Dedifferentiated amniotic fluid mesenchymal stem cell (primary cell): ENCODE results near the gene MB.
A peak's percentile ranks its signal among the peaks of the same experiment; 100 is the strongest.

Experiments used
- DNase-seq: peaks from one replicate; pipeline ENCODE4 v3.0.0-alpha.2; 2016; ENCODE audit errors: extremely low spot score

MB gene

DNA sequence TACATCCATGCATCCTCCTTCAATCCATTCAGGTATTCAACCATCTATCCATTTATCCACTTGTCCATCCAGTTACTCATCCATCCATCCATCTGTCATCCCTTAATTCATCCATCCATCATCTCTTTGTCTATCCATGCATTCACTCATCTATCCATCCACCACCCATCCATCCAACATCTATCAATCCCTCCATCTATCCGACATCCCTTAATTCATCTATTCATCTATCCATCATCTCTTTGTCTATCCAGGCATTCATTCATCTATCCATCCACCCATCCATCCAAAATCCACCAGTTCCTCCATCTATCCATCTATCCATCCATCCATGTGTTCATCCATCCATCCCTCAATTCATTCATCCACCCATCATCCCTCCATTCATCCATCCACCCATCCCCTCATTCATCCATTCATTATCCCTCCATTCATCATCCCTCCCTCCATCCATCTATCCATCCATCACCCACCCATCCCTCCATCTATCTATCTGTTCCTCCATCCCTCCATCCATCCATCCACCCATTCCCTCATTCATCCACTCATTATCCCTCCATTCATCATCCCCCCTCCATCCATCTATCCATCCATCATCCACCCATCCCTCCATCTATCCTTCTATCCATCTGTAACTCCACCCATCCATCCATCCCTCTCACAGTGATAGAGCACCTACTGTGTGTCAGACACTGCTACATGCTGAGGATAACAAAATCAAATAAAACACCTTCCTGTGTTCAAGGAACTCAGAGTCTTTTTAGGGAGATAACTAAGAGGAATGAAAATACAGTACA lies 1.5 kb upstream of the MB start:
- no peak for DNase-seq

DNA sequence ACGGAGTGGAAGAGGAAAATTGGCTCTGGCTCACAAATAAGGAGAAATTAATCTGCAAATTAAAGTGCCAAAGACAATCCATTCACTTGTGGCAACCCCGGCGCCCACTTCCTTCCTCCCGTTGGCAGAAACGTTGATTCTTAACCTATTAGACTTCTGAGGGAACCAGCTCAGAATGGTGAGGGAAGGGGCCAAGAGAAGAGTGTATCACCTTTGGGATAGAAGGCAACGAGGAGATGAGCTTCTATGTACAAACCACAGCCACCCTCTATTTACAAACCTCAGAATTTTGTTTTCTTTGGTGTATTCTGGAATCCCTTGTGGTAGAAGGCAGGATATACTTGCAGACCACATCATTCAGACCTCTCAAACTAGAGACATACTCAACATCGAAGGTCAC lies 1.1 kb downstream of the MB start:
- DNase-seq, result no peak

DNA sequence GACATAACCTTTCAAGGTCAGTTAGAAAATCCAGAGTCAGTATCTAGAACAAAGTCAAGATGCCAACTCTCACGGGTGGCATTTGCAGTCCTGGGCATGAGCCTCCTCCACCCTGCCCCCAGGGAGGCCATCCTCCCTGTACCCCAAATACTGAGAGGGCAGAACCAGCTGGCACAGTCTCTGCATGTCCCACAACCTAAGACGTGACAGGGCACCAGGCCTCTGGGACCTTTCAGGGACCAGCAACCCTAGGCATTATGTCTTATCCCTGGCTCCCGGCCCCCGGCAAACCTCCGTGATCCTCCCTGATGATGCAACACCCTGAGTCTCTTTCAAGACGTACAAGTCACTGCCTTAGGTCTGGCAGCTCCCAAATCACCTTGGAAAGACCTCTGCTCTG lies 2.0 kb downstream of the MB start:
- DNase-seq, result no peak

DNA sequence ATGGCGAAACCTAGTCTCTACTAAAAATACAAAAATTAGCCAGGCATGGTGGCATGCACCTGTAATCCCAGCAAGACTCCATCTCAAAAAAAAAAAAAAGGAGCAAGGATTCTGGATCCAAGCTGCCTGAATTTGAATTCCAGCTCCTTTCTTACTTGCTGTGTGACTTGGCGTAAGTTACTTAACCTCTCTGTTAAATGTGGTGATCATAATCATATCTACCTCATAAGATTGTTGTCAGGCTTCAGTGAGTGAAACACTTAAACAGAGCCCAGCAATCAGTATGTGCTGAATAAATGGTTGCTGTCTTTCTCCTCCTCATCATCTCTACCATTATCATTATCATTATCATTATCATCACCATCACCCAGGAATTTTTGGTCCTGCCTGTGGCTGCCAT lies 2.7 kb downstream of the MB start:
- DNase-seq, result no peak

DNA sequence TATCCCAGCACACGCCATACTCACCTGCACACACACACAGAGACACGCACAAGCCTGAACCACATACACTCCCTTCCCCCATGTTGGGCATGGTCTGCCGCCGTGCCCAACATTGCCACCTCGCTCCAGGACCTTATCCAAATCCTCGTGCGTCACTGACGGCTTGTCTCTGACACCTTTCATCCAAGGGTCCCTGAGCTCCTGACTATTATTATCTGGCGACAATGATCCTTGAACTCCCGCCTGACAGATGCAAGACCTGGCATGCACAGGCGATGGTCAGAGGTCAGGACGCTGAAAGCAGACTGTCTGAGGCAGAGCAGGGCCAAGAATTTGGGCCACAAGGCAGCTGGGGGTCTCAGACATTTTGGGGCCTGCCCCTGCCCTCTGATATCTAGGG lies 4.2 kb downstream of the MB start:
- no peak for DNase-seq

DNA sequence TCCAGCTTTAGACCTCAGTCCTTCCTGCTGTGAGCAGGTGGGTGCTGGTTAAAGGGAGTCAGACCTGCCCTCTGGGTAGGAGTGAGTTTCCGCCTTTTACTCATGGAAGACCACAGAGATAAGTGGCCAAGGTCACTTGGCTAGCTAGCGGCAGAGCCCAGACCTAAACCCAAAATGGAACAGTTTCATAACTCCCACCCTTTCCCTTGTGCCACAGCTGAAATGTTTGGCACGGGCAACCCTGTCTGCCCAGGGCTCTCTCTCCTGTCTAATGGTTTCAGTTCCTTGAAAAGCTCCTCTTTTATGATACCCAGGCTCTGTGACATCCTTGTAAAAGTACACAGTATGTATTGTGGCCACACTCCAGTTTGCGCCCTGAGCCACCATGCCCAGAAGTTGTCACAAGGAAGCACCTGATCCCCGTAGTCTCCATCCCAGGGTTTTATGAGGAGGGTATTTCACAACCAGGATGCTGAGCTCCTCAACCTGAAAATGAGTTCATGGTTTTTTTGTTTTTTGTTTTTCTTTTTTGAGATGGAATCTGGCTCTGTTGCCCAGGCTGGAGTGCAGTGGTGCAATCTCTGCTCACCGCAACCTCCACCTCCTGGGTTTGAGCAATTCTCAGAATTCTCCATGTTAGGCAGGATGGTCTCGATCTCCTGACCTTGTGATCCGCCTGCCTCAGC lies 5.1 kb downstream of the MB start:
- DNase-seq, result no peak

DNA sequence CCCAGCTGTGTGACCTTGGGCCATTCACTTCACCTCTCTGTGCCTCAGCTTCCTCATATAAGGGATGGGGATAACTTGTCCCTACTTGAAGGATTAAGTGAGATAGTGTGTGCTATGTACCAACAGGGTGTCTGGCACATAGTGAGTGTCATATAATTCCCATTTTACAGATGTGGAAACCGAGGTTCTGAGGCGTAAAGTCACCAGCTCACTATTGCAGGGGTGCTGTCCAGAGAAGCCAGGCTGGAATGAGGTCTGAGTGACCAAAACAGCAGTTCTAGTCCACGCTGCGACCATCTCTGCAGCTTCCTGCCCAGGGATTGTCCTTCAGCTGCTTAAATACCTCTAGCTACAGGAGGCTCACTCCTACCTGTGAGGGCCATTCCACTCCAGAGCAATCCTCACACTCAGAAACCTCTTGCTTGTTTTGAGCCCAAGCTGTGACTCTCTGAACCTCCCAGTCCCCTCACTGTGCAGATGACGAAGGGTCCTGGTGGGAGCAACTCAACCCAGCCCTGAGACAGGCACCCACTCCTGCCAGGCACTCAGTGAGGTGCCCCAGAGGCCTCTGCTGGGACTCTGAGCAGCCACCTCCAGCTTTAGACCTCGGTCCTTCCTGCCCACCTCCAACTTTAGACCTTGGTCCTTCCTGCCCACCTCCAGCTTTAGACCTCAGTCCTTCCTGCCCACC lies 5.8 kb downstream of the MB start:
- no peak for DNase-seq

DNA sequence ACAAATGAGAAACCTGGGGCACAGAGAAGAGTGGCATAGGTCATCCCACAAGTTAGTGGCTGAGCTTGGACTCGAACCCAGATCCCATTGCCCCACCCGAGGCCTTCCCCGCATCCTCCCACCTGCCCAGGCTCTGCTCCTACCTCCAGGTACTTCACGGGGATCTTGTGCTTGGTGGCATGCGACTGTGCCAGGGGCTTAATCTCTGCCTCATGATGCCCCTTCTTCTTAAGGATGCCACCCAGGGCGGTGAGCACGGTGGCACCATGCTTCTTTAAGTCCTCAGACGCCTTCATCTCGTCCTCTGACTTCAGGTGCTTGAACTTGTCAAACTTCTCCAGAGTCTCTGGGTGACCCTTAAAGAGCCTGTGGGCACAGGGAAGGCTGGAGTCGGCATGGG lies 6.4 kb downstream of the MB start:
- DNase-seq, result no peak

DNA sequence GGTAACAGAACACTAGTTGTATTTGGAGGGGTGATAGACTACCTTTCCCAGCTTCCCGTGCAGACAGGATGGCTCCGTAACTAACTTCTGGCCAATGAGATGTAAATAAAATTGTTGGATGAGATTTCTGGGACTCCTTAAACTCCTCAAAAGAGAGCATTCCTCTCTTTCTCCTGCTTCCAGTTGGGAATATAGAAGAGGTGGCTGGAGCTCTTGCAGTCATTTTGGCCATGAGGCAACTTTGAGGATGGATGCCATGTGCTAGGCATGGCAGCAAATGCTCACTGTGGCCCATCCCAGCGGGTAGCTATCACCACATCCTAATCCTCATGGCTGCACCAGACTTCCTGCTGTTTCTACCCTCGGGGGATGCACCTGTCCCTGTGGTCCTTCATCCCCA lies 7.4 kb downstream of the MB start:
- DNase-seq, result no peak

DNA sequence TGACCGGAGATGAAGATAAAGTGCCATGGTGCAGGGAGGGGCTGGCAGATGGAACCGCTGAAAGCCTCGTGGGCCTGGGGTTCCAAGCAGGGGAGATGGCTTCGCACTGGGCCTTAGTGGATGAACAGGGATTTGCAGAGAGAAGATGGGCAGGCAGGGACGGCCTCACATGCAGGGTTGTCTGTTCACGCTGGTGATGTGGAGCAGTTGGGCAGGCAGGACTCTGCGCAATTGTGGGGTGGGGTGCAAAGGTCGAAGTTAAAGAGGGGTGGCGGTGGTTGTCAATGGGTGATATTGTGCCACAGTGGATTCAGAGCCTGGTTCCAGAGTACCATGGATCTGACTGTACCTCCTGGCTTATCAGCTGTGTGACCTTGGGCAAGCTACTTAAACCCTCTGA lies 7.9 kb downstream of the MB start:
- DNase-seq, result no peak

DNA sequence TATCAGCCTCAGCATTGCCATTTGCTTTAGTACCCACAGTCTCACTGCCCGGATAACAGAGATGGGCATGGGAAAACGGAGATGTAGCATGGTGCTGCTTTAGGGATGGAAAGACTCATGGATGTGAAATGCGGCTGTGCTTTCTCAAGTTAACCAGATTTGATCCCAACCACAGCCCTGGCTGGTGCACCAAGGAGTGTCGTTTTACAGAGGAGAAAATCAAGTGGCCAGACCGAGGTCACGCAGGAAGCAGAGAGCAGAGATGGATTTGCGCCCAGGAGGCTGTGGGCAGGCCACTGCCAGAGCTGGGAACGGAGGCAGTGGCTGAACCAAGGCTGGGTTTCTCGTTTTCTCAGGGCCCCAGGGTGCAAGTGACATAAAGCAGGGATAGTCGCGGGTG lies 9.0 kb downstream of the MB start:
- DNase-seq, result no peak

DNA sequence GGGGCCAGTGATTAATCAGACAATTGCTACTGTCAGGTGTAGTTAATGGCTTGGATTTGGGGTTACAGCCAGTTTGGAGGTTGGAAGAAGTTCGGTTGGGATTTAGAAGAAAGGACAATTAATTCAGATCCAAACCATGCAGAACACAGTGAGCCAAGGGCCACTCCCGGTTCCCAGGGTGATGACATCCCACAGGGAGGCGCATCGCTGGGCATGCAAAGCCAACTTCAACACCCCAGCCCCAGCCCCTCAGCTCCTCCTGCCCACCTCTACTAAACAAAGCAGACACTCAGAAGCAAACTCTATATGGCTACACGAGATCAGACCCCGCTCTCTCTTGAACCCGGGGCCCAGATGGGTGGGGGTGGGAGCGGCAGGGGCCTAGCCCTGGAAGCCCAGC lies 10.2 kb downstream of the MB start:
- DNase-seq, result no peak

DNA sequence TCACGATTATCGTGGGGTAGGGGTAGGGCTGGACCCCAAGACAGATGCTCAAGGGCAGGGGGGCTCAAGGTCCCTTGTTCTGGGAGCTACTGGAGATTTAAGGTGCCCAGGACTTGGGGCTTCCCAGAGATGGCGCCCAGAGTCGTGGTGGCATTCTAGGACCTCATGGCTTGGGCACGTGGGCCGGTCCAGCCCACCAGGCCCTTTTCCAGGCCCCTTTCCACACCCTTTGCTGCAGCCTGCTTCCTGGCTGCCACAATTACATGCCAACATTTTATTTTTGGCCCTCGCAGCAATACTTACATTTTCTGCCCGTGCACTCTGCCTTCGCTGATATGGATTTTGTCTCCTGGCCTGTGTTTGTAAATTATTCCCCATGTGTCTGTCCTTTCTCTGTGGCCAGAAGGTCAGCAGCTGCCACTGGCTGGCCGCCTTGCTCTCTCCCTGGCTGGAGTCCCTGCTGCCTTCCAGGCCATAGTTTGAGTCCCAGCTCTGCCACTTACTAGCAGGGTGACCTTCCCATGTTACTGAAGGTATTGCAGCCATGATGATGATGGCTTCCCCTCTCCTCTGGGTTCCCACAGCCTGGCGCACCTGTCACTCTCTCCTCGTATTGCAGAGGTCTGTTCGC lies 11.2 kb downstream of the MB start:
- no peak for DNase-seq

DNA sequence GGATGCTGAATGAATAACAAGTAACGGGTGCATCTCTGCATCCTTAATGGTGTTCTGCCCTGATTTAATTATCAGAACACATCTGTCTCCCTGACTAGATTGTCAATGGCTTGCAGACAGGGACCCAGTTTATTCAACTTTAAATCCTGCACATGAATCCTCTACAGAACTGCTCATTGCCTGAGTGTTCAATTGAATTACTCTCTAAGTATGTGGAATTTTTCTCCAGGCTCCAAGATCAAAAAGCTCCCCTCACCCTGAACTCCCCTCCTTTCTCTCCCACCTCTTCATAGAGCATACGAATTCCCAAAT lies 11.8 kb downstream of the MB start:
- no peak for DNase-seq

DNA sequence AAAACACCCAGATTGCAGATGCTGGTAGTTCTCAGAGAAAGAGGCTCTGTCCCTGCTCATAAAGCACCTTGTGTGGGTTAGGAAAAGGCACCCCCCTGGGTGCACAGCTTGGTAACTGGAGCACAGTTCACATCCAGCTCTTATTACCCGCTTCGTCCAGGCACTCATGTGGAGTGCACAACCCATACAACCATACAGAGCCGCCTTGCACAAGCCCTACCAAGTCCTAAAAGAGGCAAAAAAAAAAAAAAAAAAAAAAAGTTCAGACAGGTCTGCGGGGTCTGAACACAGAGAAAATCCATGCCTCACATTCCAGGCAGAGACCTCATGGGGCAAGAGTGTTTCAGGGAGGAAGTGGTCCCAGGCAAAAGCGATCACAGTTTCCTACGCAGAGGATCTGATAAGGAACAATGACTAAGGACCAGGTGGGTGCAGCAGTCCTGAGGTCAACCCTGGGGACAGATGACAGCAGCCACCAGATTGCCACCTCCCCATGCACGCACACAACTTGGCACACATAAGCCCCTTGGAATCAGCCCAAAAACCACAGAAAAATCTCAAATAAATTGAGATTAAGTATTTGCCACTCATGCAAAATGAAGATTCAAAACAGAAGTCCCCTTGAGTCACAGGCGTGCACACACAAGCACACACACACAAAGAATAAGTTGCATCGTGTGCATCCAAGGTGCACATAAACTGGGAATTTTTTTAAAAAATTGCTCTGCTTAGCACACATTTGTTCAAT lies 12.3 kb downstream of the MB start:
- DNase-seq, result no peak

DNA sequence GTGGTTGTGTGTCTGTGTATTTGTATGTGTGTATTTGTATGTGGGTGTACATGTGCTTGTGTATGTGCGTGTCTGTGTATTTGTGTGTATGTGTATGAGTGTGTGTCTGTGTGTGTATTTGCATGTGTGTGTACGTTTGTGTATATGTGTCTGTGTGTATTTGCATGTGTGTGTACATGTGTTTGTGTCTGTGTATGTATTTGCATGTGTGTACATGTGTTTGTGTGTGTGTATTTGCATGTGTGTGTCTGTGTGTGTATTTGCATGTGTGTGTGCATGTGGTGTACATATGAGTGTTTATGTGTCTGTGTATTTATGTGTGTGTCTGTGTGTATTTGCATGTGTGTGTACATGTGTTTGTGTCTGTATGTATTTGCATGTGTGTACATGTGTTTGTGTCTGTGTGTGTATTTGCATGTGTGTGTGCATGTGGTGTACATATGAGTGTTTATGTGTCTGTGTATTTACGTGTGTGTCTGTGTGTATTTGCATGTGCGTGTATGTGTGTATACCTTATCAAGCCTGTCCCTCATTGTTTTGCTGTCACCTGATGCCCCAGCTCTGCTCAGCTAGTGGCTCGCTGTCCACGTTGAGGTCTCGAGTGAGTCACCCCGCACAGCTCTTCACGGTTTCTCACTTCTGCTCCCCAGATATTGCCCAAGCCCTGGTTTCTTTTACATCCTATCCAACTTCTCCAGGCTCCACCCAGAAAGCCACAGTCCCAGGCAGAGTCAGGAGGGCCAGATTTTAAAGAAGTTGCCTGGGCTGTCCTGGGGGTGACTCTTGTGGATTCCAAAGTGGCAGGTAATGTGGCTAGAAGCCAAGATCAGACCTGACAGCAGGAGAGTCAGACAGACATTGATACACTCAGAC lies 15.2 kb downstream of the MB start:
- DNase-seq, result peak; percentile 17

DNA sequence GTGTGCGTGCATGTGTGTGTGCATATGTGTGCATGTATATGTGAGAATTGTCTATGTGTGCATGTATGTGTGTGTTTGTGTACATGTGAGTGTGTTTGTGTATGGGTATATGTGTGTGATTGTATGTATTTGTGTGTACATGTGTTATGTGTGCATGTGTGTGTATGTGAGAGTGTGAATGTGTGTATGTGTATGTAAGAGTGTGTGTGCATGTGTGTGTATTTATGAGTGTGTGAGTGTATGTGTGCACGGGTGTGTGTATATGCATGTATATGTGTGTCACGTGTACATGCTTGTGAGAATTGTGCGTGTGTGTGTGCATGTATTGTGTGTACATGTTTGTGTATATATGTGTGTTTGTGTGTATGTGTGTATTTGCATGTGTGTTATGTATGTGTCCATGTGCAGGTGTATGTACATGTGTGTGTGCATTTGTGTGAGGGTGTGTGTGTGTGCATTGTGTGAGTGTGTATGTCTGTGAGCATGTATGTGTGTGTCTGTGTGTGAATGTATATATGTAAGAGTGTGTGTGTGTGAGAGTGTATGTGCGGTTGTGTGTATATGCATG lies 16.0 kb downstream of the MB start:
- DNase-seq, result no peak

DNA sequence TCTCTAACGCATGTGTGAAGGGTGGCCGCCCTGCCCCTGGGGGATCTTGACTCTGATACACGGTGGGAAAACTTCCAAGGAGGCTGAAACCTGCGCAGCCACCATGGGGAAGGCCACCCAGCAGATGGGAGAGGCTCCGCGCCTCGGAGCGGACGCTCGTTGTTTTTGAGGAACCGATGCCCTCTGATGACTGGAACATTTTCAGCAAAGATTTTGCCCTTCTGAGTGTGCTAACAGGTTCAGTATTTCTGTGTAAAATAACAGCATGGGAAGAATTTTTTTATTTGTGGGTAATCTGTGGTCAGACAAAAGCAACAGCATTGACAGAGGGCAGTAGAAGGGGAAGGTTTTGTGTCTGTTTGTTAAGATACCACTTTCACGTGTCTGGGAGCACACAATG lies 16.7 kb downstream of the MB start:
- no peak for DNase-seq

DNA sequence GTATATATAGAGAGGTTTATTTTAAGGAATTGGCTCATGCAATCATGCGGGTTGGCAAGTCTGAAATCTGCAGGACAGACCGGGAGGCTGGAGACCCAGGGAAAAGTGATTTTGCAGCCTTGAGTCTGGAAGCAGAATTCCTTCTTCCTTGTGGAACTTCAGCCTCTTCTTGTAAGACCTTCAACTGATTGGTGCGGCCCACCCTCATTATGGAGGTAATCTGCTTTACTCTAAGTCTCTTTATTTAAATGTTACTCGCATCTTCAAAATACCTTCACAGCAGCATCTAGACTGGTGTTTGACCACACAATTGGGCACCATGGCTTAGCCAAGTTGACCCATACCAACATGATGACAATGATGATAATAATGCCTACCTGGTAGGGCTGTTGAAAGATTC lies 17.8 kb downstream of the MB start:
- no peak for DNase-seq

DNA sequence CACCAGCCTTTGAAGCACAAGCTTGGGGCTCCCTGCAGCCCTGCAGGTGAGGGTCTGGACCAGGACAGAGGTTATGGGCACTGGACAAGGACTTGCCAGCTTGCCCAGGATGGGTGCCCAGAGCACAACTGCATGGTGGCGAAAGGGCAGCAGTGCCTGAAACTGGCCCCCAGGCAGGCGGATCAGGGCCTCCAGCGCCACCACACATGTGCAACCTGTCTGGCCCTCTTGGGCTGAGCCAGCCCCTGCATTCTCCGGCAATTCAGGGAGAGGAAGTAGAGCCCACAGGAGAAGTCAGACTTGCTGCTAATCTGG lies 18.8 kb downstream of the MB start:
- DNase-seq, result no peak
